CD4-positive, CD25-positive, alpha-beta regulatory T cell (primary cell): ENCODE results near the gene PLEKHG4B. TPM values are rescaled to one million over a fixed set of nuclear protein-coding genes. Genes with fewer than 3 reads are reported as not detected.

Experiments
- ATAC-seq, 2 donors: fragments of 150-1000 bp; cut with Tn5 transposase; one replicate each; pipeline ENCODE4 v1.10.0; 2021; ENCODE audit warnings: low read depth in 2 of 2, moderate number of reproducible peaks in 2 of 2, moderate library complexity in 1 of 2
- DNase-seq, 3 donors: peaks; one replicate each; pipeline versions ENCODE4 v3.0.0 to v3.0.0-alpha.2; 2012 to 2022; ENCODE audit warnings: mixed read lengths in 1 of 3
- H3K27ac ChIP-seq: one replicate; pipeline ENCODE4 v1.7.0; 2013; ENCODE audit warnings: mild to moderate bottlenecking, low read length; ENCODE audit not compliant: insufficient read depth, poor library complexity, severe bottlenecking
- H3K27me3 ChIP-seq: one replicate; pipeline ENCODE4 v1.7.0; 2013; ENCODE audit warnings: low read length; ENCODE audit not compliant: control insufficient read depth, insufficient read depth
- H3K36me3 ChIP-seq: one replicate; pipeline ENCODE4 v1.7.0; 2013; ENCODE audit warnings: mild to moderate bottlenecking, low read length, moderate library complexity; ENCODE audit not compliant: control insufficient read depth, insufficient read depth
- H3K4me1 ChIP-seq: 2 replicates; pipeline ENCODE4 v1.7.0; 2013; ENCODE audit warnings: mild to moderate bottlenecking, low read length; ENCODE audit not compliant: insufficient read depth, control insufficient read depth, poor library complexity, severe bottlenecking
- H3K4me3 ChIP-seq: one replicate; pipeline ENCODE4 v1.7.0; 2013; ENCODE audit warnings: low read depth, mild to moderate bottlenecking, low read length, moderate library complexity
- H3K9me3 ChIP-seq, 2 experiments: 1 replicate in 1 of 2; 2 replicates in 1 of 2; pipeline ENCODE4 v1.7.0; 2013; ENCODE audit warnings: low read length in 2 of 2, mild to moderate bottlenecking in 1 of 2, moderate library complexity in 1 of 2; ENCODE audit not compliant: control insufficient read depth in 2 of 2
- H3K27ac Mint-ChIP-seq, 3 donors: one replicate each; pipeline ENCODE4 v1.8.0; 2020 to 2022; ENCODE audit warnings: mild to moderate bottlenecking in 3 of 3, mixed read lengths in 3 of 3, moderate library complexity in 2 of 3
- H3K27me3 Mint-ChIP-seq: one replicate; pipeline ENCODE4 v1.8.0; 2022; ENCODE audit warnings: mild to moderate bottlenecking, mixed read lengths
- H3K36me3 Mint-ChIP-seq: one replicate; pipeline ENCODE4 v1.8.0; 2020; ENCODE audit warnings: mixed read lengths
- H3K4me1 Mint-ChIP-seq, 4 donors: one replicate each; pipeline ENCODE4 v1.8.0; 2020 to 2022; ENCODE audit warnings: mixed read lengths in 4 of 4, mild to moderate bottlenecking in 1 of 4
- H3K4me3 Mint-ChIP-seq, 4 donors: one replicate each; pipeline ENCODE4 v1.8.0; 2020 to 2022; ENCODE audit warnings: mild to moderate bottlenecking in 4 of 4, mixed read lengths in 4 of 4, moderate library complexity in 3 of 4
- H3K9me3 Mint-ChIP-seq, 7 donors: one replicate each; pipeline ENCODE4 v1.8.0; 2020 to 2022; ENCODE audit warnings: mixed read lengths in 7 of 7, mild to moderate bottlenecking in 3 of 7, moderate library complexity in 2 of 7
- polyA plus RNA-seq, 4 donors: library from polyadenylated mRNA; unstranded; fragments of 300-500 nt; fragmentation: Illumina TruSeq; gene quantifications; one replicate each; pipeline ENCODE4 v1.2.3, GENCODE V29; 2021
- total RNA-seq: library from RNA; stranded (reverse); gene quantifications from one replicate; pipeline ENCODE4 v1.2.3, GENCODE V29; 2022

Gene PLEKHG4B
- total and polyA plus RNA-seq, 5 donors from 2014 or later: not detected

- Mint-ChIP-seq H3K4me1 (peaks cover 0 to 6% (median 2%) of the 10 kb centered on the region in 4 donors), H3K9me3 (no peaks in the 10 kb centered on the region), H3K27ac (no peak overlapping the region), H3K36me3 (peaks cover 5% of the 10 kb centered on the region), H3K27me3 (no peaks in the 10 kb centered on the region), H3K4me3 (no peak overlapping the region)
- ATAC-seq (no peak), DNase-seq (no peak)
- Histone ChIP-seq H3K4me3 (no peak overlapping the region), H3K4me1 (no peaks in the 10 kb centered on the region), H3K27ac (no peak overlapping the region), H3K27me3 (no peaks in the 10 kb centered on the region), H3K9me3 (no peaks in the 10 kb centered on the region), H3K36me3 (peaks cover 10% of the 10 kb centered on the region)
These were observed 107.4 kb downstream of the PLEKHG4B start for GRCh38 chr5:199197-199949.

GRCh38 chr5:199950-200645 lies 108.1 kb downstream of the PLEKHG4B start:
- Histone ChIP-seq H3K9me3 (no peaks in the 10 kb centered on the region), H3K27ac (no peak overlapping the region), H3K4me1 (no peaks in the 10 kb centered on the region), H3K4me3 (no peak overlapping the region), H3K36me3 (peaks cover 17% of the 10 kb centered on the region), H3K27me3 (no peaks in the 10 kb centered on the region)
- Mint-ChIP-seq H3K27me3 (no peaks in the 10 kb centered on the region), H3K4me3 (no peak overlapping the region), H3K9me3 (no peaks in the 10 kb centered on the region), H3K4me1 (peaks cover 0 to 9% (median 3%) of the 10 kb centered on the region in 4 donors), H3K36me3 (peaks cover 12% of the 10 kb centered on the region), H3K27ac (peak overlapping the region in 1 of 3 donors; percentile 38)
- ATAC-seq (no peak), DNase-seq (no peak)

GRCh38 chr5:200985-201384 lies 109.0 kb downstream of the PLEKHG4B start:
- no peaks in the 10 kb centered on the region for H3K27me3 Mint-ChIP-seq
- peaks cover 26% of the 10 kb centered on the region for H3K36me3 ChIP-seq
- H3K9me3 Mint-ChIP-seq: no peaks in the 10 kb centered on the region
- ATAC-seq: no peak
- H3K27ac ChIP-seq: no peak overlapping the region
- H3K27me3 ChIP-seq: no peaks in the 10 kb centered on the region
- H3K4me3 ChIP-seq: no peak overlapping the region
- H3K4me3 Mint-ChIP-seq: no peak overlapping the region
- H3K27ac Mint-ChIP-seq: peak overlapping the region in 1 of 3 donors; percentile 47
- H3K36me3 Mint-ChIP-seq: peaks cover 18% of the 10 kb centered on the region
- H3K9me3 ChIP-seq: no peaks in the 10 kb centered on the region
- no peaks in the 10 kb centered on the region for H3K4me1 ChIP-seq
- H3K4me1 Mint-ChIP-seq: peaks cover 0 to 9% (median 3%) of the 10 kb centered on the region in 4 donors
- DNase-seq: no peak

GRCh38 chr5:201672-202071 lies 109.7 kb downstream of the PLEKHG4B start:
- DNase-seq (no peak), ATAC-seq (no peak)
- Histone ChIP-seq H3K4me1 (no peaks in the 10 kb centered on the region), H3K4me3 (no peak overlapping the region), H3K27me3 (no peaks in the 10 kb centered on the region), H3K27ac (no peak overlapping the region), H3K36me3 (peaks cover 32% of the 10 kb centered on the region), H3K9me3 (no peaks in the 10 kb centered on the region)
- peaks cover 0 to 9% (median 3%) of the 10 kb centered on the region in 4 donors for H3K4me1 Mint-ChIP-seq
- no peaks in the 10 kb centered on the region for H3K27me3 Mint-ChIP-seq
- H3K9me3 Mint-ChIP-seq: no peaks in the 10 kb centered on the region
- no peak overlapping the region for H3K4me3 Mint-ChIP-seq
- peaks cover 21% of the 10 kb centered on the region for H3K36me3 Mint-ChIP-seq
- H3K27ac Mint-ChIP-seq: peak overlapping the region in 1 of 3 donors; percentile 47

- H3K27me3 ChIP-seq: no peaks in the 10 kb centered on the region
- Mint-ChIP-seq H3K4me3 (no peak overlapping the region), H3K4me1 (peaks cover 0 to 9% (median 6%) of the 10 kb centered on the region in 4 donors), H3K36me3 (peaks cover 28% of the 10 kb centered on the region), H3K27ac (peak overlapping the region in 1 of 3 donors; percentile 28), H3K9me3 (no peaks in the 10 kb centered on the region), H3K27me3 (no peaks in the 10 kb centered on the region)
- H3K4me1 ChIP-seq: no peaks in the 10 kb centered on the region
- DNase-seq: no peak
- ATAC-seq: no peak
- peaks cover 44% of the 10 kb centered on the region for H3K36me3 ChIP-seq
- no peaks in the 10 kb centered on the region for H3K9me3 ChIP-seq
- no peak overlapping the region for H3K4me3 ChIP-seq
- no peak overlapping the region for H3K27ac ChIP-seq
These were observed 111.4 kb downstream of the PLEKHG4B start for GRCh38 chr5:203246-203930.

- H3K4me3 ChIP-seq: no peak overlapping the region
- ATAC-seq: no peak
- DNase-seq: no peak
- no peaks in the 10 kb centered on the region for H3K9me3 ChIP-seq
- Mint-ChIP-seq H3K4me1 (peaks cover 0 to 10% (median 7%) of the 10 kb centered on the region in 4 donors), H3K27me3 (no peaks in the 10 kb centered on the region), H3K27ac (peak overlapping the region in 1 of 3 donors; percentile 28), H3K36me3 (peaks cover 28% of the 10 kb centered on the region), H3K4me3 (no peak overlapping the region), H3K9me3 (no peaks in the 10 kb centered on the region)
- no peaks in the 10 kb centered on the region for H3K4me1 ChIP-seq
- H3K27me3 ChIP-seq: no peaks in the 10 kb centered on the region
- peaks cover 44% of the 10 kb centered on the region for H3K36me3 ChIP-seq
- H3K27ac ChIP-seq: no peak overlapping the region
These were observed 112.0 kb downstream of the PLEKHG4B start for GRCh38 chr5:204001-204400.

- peaks cover 28% of the 10 kb centered on the region for H3K36me3 Mint-ChIP-seq
- H3K4me3 ChIP-seq: no peak overlapping the region
- H3K4me1 ChIP-seq: no peaks in the 10 kb centered on the region
- peaks cover 0 to 10% (median 7%) of the 10 kb centered on the region in 4 donors for H3K4me1 Mint-ChIP-seq
- no peak for DNase-seq
- H3K27me3 ChIP-seq: no peaks in the 10 kb centered on the region
- no peaks in the 10 kb centered on the region for H3K9me3 ChIP-seq
- H3K4me3 Mint-ChIP-seq: no peak overlapping the region
- no peak for ATAC-seq
- H3K9me3 Mint-ChIP-seq: no peaks in the 10 kb centered on the region
- H3K27me3 Mint-ChIP-seq: no peaks in the 10 kb centered on the region
- no peak overlapping the region for H3K27ac ChIP-seq
- peaks cover 44% of the 10 kb centered on the region for H3K36me3 ChIP-seq
- no peak overlapping the region for H3K27ac Mint-ChIP-seq
These were observed 112.5 kb downstream of the PLEKHG4B start for GRCh38 chr5:204462-204861.
